SJCRH30 (cell line): ENCODE measurements around the gene ATP2A3. TPM values are rescaled to one million over a fixed set of nuclear protein-coding genes. Genes with fewer than 3 reads are reported as not detected.
A peak's percentile ranks its signal among the peaks of the same experiment; 100 is the strongest.
"Not testable (repeated sequence)": the region's sequence is repeated elsewhere in the genome, so short reads cannot be mapped to it uniquely, and the experiment has no call there.

Experiments used
- DNase-seq, 2 experiments: peaks; one replicate each; pipeline ENCODE4 v3.0.0-alpha.2; 2015 to 2020
- H3K27ac ChIP-seq: fragments of 250-450 bp; sonication (Bioruptor Pico); 2 replicates; pipeline ENCODE4 v1.5.1; 2020; ENCODE audit warnings: mild to moderate bottlenecking, moderate library complexity
- H3K27me3 ChIP-seq: fragments of 250-450 bp; sonication (Bioruptor Pico); 2 replicates; pipeline ENCODE4 v1.5.1; 2020; ENCODE audit warnings: mild to moderate bottlenecking, moderate library complexity
- H3K36me3 ChIP-seq: fragments of 250-450 bp; sonication (Bioruptor Pico); 2 replicates; pipeline ENCODE4 v1.5.1; 2020; ENCODE audit warnings: mild to moderate bottlenecking, moderate library complexity
- H3K4me1 ChIP-seq: fragments of 250-450 bp; sonication (Bioruptor Pico); 2 replicates; pipeline ENCODE4 v1.5.1; 2020; ENCODE audit warnings: mild to moderate bottlenecking, moderate library complexity
- H3K4me3 ChIP-seq: fragments of 250-450 bp; sonication (Bioruptor Pico); 2 replicates; pipeline ENCODE4 v1.5.1; 2020; ENCODE audit warnings: mild to moderate bottlenecking, moderate library complexity
- H3K9me3 ChIP-seq: fragments of 250-450 bp; sonication (Bioruptor Pico); replicated peaks from 2 replicates; pipeline ENCODE4 v1.5.1; 2020; ENCODE audit warnings: mild to moderate bottlenecking, moderate library complexity
- total RNA-seq: library from RNA; depleted of rRNA; stranded (reverse); fragments of >200 nt; shearing (Covaris generic); gene quantifications from 2 replicates; pipeline ENCODE4 v1.2.3, GENCODE V29; 2014

Gene ATP2A3
- total RNA-seq, 1 experiment from 2014 or later, result 2.0 TPM

- Histone ChIP-seq H3K4me1 (peaks cover 70% of the 10 kb centered on the region), H3K36me3 (no peaks in the 10 kb centered on the region), H3K9me3 (no peaks in the 10 kb centered on the region), H3K27ac (peak overlapping the region; percentile 91), H3K4me3 (no peak overlapping the region), H3K27me3 (no peaks in the 10 kb centered on the region)
- DNase-seq, result peak in 1 of 2 experiments; percentile 22
These were observed 6.3 kb downstream of the ATP2A3 start for GRCh38 chr17:3957735-3958599.

GRCh38 chr17:3956983-3957382 is 7.3 kb downstream of the ATP2A3 start:
- Histone ChIP-seq H3K27ac (peak overlapping the region; percentile 91), H3K27me3 (no peaks in the 10 kb centered on the region), H3K4me1 (peaks cover 66% of the 10 kb centered on the region), H3K9me3 (no peaks in the 10 kb centered on the region), H3K4me3 (no peak overlapping the region), H3K36me3 (no peaks in the 10 kb centered on the region)
- DNase-seq, result peak; percentile 48 to 53

- Histone ChIP-seq H3K36me3 (no peaks in the 10 kb centered on the region), H3K27ac (peak overlapping the region; percentile 91), H3K9me3 (no peaks in the 10 kb centered on the region), H3K4me3 (no peak overlapping the region), H3K27me3 (no peaks in the 10 kb centered on the region), H3K4me1 (peaks cover 60% of the 10 kb centered on the region)
- peak; percentile 69 to 74 for DNase-seq
These were observed 7.8 kb downstream of the ATP2A3 start for GRCh38 chr17:3956327-3956957.

GRCh38 chr17:3955673-3955988 is 8.6 kb downstream of the ATP2A3 start:
- DNase-seq, result no peak
- Histone ChIP-seq H3K4me1 (peaks cover 52% of the 10 kb centered on the region), H3K27ac (peak overlapping the region; percentile 91), H3K4me3 (no peak overlapping the region), H3K9me3 (no peaks in the 10 kb centered on the region), H3K27me3 (no peaks in the 10 kb centered on the region), H3K36me3 (no peaks in the 10 kb centered on the region)

- Histone ChIP-seq H3K4me1 (peaks cover 47% of the 10 kb centered on the region), H3K36me3 (no peaks in the 10 kb centered on the region), H3K9me3 (no peaks in the 10 kb centered on the region), H3K27ac (peak overlapping the region; percentile 91), H3K27me3 (no peaks in the 10 kb centered on the region), H3K4me3 (no peak overlapping the region)
- peak; percentile 51 to 64 for DNase-seq
These were observed 9.1 kb downstream of the ATP2A3 start for GRCh38 chr17:3954976-3955672.

GRCh38 chr17:3954086-3954485 is 10.2 kb downstream of the ATP2A3 start:
- Histone ChIP-seq H3K36me3 (no peaks in the 10 kb centered on the region), H3K9me3 (no peaks in the 10 kb centered on the region), H3K27ac (no peak overlapping the region), H3K4me3 (no peak overlapping the region), H3K4me1 (peaks cover 40% of the 10 kb centered on the region), H3K27me3 (no peaks in the 10 kb centered on the region)
- DNase-seq, result no peak

GRCh38 chr17:3953542-3953941 is 10.7 kb downstream of the ATP2A3 start:
- no peak overlapping the region for H3K27ac ChIP-seq
- H3K27me3 ChIP-seq, result no peaks in the 10 kb centered on the region
- no peaks in the 10 kb centered on the region for H3K36me3 ChIP-seq
- DNase-seq, result no peak
- H3K4me3 ChIP-seq, result no peak overlapping the region
- H3K4me1 ChIP-seq, result peaks cover 39% of the 10 kb centered on the region
- no peaks in the 10 kb centered on the region for H3K9me3 ChIP-seq

- Histone ChIP-seq H3K9me3 (no peaks in the 10 kb centered on the region), H3K36me3 (no peaks in the 10 kb centered on the region), H3K27me3 (no peaks in the 10 kb centered on the region), H3K4me1 (peaks cover 28% of the 10 kb centered on the region), H3K27ac (no peak overlapping the region), H3K4me3 (no peak overlapping the region)
- DNase-seq, result no peak
These were observed 12.1 kb downstream of the ATP2A3 start for GRCh38 chr17:3952186-3952585.

GRCh38 chr17:3951420-3951819 is 12.8 kb downstream of the ATP2A3 start:
- H3K4me3 ChIP-seq, result no peak overlapping the region
- H3K36me3 ChIP-seq, result no peaks in the 10 kb centered on the region
- H3K27me3 ChIP-seq, result no peaks in the 10 kb centered on the region
- H3K9me3 ChIP-seq, result no peaks in the 10 kb centered on the region
- no peak for DNase-seq
- no peak overlapping the region for H3K27ac ChIP-seq
- H3K4me1 ChIP-seq, result peaks cover 22% of the 10 kb centered on the region

- peaks cover 19% of the 10 kb centered on the region for H3K4me1 ChIP-seq
- no peaks in the 10 kb centered on the region for H3K36me3 ChIP-seq
- no peak overlapping the region for H3K27ac ChIP-seq
- no peaks in the 10 kb centered on the region for H3K27me3 ChIP-seq
- no peak overlapping the region for H3K4me3 ChIP-seq
- no peak for DNase-seq
- H3K9me3 ChIP-seq, result no peaks in the 10 kb centered on the region
These were observed 13.2 kb downstream of the ATP2A3 start for GRCh38 chr17:3951003-3951402.

GRCh38 chr17:3950584-3950983 is 13.7 kb downstream of the ATP2A3 start:
- H3K27me3 ChIP-seq, result no peaks in the 10 kb centered on the region
- no peak overlapping the region for H3K27ac ChIP-seq
- no peaks in the 10 kb centered on the region for H3K36me3 ChIP-seq
- H3K4me3 ChIP-seq, result no peak overlapping the region
- no peak for DNase-seq
- no peaks in the 10 kb centered on the region for H3K9me3 ChIP-seq
- H3K4me1 ChIP-seq, result peaks cover 15% of the 10 kb centered on the region

GRCh38 chr17:3949418-3949817 is 14.8 kb downstream of the ATP2A3 start:
- DNase-seq, result no peak
- no peak overlapping the region for H3K4me3 ChIP-seq
- no peaks in the 10 kb centered on the region for H3K27me3 ChIP-seq

GRCh38 chr17:3948551-3948950 is 15.7 kb downstream of the ATP2A3 start:
- H3K4me3 ChIP-seq, H3K27me3 ChIP-seq, H3K27ac ChIP-seq, H3K9me3 ChIP-seq, H3K36me3 ChIP-seq: not testable (repeated sequence)
- peaks cover 11% of the 10 kb centered on the region for H3K4me1 ChIP-seq
- peak in 1 of 2 experiments; percentile 43 for DNase-seq

More at GRCh38 chr17:3949418-3949817, 14.8 kb downstream of the ATP2A3 start:
- Histone ChIP-seq H3K36me3 (no peaks in the 10 kb centered on the region), H3K9me3 (no peaks in the 10 kb centered on the region), H3K4me1 (peaks cover 4% of the 10 kb centered on the region), H3K27ac (no peak overlapping the region)

- Histone ChIP-seq H3K9me3 (no peaks in the 10 kb centered on the region), H3K4me3 (no peak overlapping the region), H3K27ac (no peak overlapping the region), H3K4me1 (peaks cover 11% of the 10 kb centered on the region), H3K27me3 (no peaks in the 10 kb centered on the region), H3K36me3 (no peaks in the 10 kb centered on the region)
- no peak for DNase-seq
These were observed 16.9 kb downstream of the ATP2A3 start for GRCh38 chr17:3947318-3947810.

- Histone ChIP-seq H3K27me3 (no peaks in the 10 kb centered on the region), H3K36me3 (no peaks in the 10 kb centered on the region)
- DNase-seq, result peak in 1 of 2 experiments; percentile 42
These were observed 17.5 kb downstream of the ATP2A3 start for GRCh38 chr17:3946711-3947235.

More at GRCh38 chr17:3946711-3947235, 17.5 kb downstream of the ATP2A3 start:
- H3K4me3 ChIP-seq, result no peak overlapping the region
- peaks cover 11% of the 10 kb centered on the region for H3K4me1 ChIP-seq
- H3K9me3 ChIP-seq, result no peaks in the 10 kb centered on the region
- no peak overlapping the region for H3K27ac ChIP-seq
